Fibroblast of lung (primary cell): ENCODE measurements around the gene PGM2L1. TPM values are rescaled to one million over a fixed set of nuclear protein-coding genes. Genes with fewer than 3 reads are reported as not detected.
"Not testable (repeated sequence)": the region's sequence is repeated elsewhere in the genome, so short reads cannot be mapped to it uniquely, and the experiment has no call there.

ENCODE experiments used
- DNase-seq, 2 donors: peaks; one replicate each; pipeline versions ENCODE4 v3.0.0 to v3.0.0-alpha.2; 2010; ENCODE audit warnings: low read depth in 2 of 2
- H2AFZ ChIP-seq: 2 replicates; pipeline ENCODE4 v1.5.1; 2012; ENCODE audit warnings: low read length, control low read depth, inconsistent platforms
- H3K27ac ChIP-seq: 2 replicates; pipeline ENCODE4 v1.5.1; 2011; ENCODE audit warnings: low read length, control low read depth; ENCODE audit not compliant: insufficient read depth
- H3K27me3 ChIP-seq: 2 replicates; pipeline ENCODE4 v1.5.1; 2011; ENCODE audit warnings: mild to moderate bottlenecking, low read length; ENCODE audit not compliant: control insufficient read depth, insufficient read depth
- H3K36me3 ChIP-seq: 2 replicates; pipeline ENCODE4 v1.5.1; 2011; ENCODE audit warnings: low read length; ENCODE audit not compliant: control insufficient read depth, insufficient read depth
- H3K4me1 ChIP-seq: 2 replicates; pipeline ENCODE4 v1.5.1; 2011; ENCODE audit warnings: low read length; ENCODE audit not compliant: control insufficient read depth, insufficient read depth; ENCODE audit errors: extremely low read depth
- H3K4me2 ChIP-seq: 2 replicates; pipeline ENCODE4 v1.5.1; 2011; ENCODE audit warnings: low read length, control low read depth; ENCODE audit not compliant: insufficient read depth; ENCODE audit errors: extremely low read depth
- H3K4me3 ChIP-seq, 4 experiments: fragments of 200-600 bp in 1 of 4; sonication (generic) in 1 of 4; replicated peaks in 1 of 4; 2 replicates each; pipeline ENCODE4 v1.5.1; 2011 to 2016; ENCODE audit warnings: low read length in 4 of 4, low read depth in 3 of 4, mild to moderate bottlenecking in 3 of 4, control low read depth in 2 of 4, inconsistent platforms in 1 of 4, mixed read lengths in 1 of 4; ENCODE audit not compliant: insufficient read depth in 1 of 4; ENCODE audit errors: control extremely low read depth in 1 of 4
- H3K79me2 ChIP-seq: 2 replicates; pipeline ENCODE4 v1.5.1; 2012; ENCODE audit warnings: mild to moderate bottlenecking, low read length, inconsistent platforms; ENCODE audit not compliant: control insufficient read depth, insufficient read depth
- H3K9ac ChIP-seq: 2 replicates; pipeline ENCODE4 v1.5.1; 2011; ENCODE audit warnings: mild to moderate bottlenecking, low read length, control low read depth; ENCODE audit not compliant: insufficient read depth
- H3K9me3 ChIP-seq: 2 replicates; pipeline ENCODE4 v1.5.1; 2012; ENCODE audit warnings: low read depth, low read length; ENCODE audit not compliant: control insufficient read depth, insufficient read depth
- H4K20me1 ChIP-seq: 2 replicates; pipeline ENCODE4 v1.5.1; 2011; ENCODE audit warnings: low read length; ENCODE audit not compliant: control insufficient read depth, insufficient read depth; ENCODE audit errors: extremely low read depth
- EZH2 ChIP-seq: IDR thresholded peaks from 2 replicates; pipeline ENCODE4 v1.5.1; 2012; ENCODE audit warnings: low read length, control low read depth, mild to moderate bottlenecking; ENCODE audit errors: missing control alignments
- polyA plus RNA-seq, 2 donors: library from polyadenylated mRNA; depleted of rRNA in 1 of 2; stranded (reverse) in 1 of 2; unstranded in 1 of 2; fragments of >200 nt; gene quantifications; 2 replicates each; pipeline ENCODE4 v1.2.1, GENCODE V29; 2011 to 2012; ENCODE audit warnings: missing spikeins in 1 of 2
- total RNA-seq: library from RNA; depleted of rRNA; stranded (reverse); fragments of >200 nt; gene quantifications from 2 replicates; pipeline ENCODE4 v1.2.1, GENCODE V29; 2014
- TF ChIP-seq, protein P1 (sequence below), 2 donors: IDR thresholded peaks in 1 of 2; conservative IDR thresholded peaks in 1 of 2; 1 replicate in 1 of 2; 2 replicates in 1 of 2; pipeline ENCODE4 v1.5.1; 2011 to 2012; ENCODE audit warnings: low read length in 2 of 2, control low read depth in 1 of 2, inconsistent platforms in 1 of 2, low read depth in 1 of 2, mild to moderate bottlenecking in 1 of 2

PGM2L1 gene
- total and polyA plus RNA-seq, 2 donors (not counting 1 experiment from before 2014, with no cell fraction given): 1.4 to 4.1 TPM

GRCh38 chr11:74367881-74368280, 30.4 kb downstream of the PGM2L1 start:
- H3K36me3 ChIP-seq: no peaks in the 10 kb centered on the region
- H3K4me1 ChIP-seq: no peaks in the 10 kb centered on the region
- no peaks in the 10 kb centered on the region for H3K27me3 ChIP-seq
- no peak for DNase-seq
- H2AFZ ChIP-seq: no peak overlapping the region
- no peak overlapping the region for H3K9ac ChIP-seq
- no peaks in the 10 kb centered on the region for H4K20me1 ChIP-seq
- no peak overlapping the region for H3K4me3 ChIP-seq
- no peak for TF ChIP-seq EZH2
- TF ChIP-seq, protein P1, sequence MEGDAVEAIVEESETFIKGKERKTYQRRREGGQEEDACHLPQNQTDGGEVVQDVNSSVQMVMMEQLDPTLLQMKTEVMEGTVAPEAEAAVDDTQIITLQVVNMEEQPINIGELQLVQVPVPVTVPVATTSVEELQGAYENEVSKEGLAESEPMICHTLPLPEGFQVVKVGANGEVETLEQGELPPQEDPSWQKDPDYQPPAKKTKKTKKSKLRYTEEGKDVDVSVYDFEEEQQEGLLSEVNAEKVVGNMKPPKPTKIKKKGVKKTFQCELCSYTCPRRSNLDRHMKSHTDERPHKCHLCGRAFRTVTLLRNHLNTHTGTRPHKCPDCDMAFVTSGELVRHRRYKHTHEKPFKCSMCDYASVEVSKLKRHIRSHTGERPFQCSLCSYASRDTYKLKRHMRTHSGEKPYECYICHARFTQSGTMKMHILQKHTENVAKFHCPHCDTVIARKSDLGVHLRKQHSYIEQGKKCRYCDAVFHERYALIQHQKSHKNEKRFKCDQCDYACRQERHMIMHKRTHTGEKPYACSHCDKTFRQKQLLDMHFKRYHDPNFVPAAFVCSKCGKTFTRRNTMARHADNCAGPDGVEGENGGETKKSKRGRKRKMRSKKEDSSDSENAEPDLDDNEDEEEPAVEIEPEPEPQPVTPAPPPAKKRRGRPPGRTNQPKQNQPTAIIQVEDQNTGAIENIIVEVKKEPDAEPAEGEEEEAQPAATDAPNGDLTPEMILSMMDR (conservative IDR thresholded peaks at IDR 0.05 in 1 of 2, IDR thresholded peaks at IDR 0.05 in 1 of 2; ENCODE audit: low read depth in 1 of 2, low read length in 2 of 2): no peak
- H3K4me2 ChIP-seq: no peak overlapping the region
- no peaks in the 10 kb centered on the region for H3K79me2 ChIP-seq
- no peak overlapping the region for H3K27ac ChIP-seq
- H3K9me3 ChIP-seq: no peaks in the 10 kb centered on the region

- Histone ChIP-seq H3K4me1 (no peaks in the 10 kb centered on the region), H2AFZ (no peak overlapping the region), H3K27ac (no peak overlapping the region)
These were observed 31.7 kb downstream of the PGM2L1 start for GRCh38 chr11:74366576-74366975.

GRCh38 chr11:74365805-74366204, 32.4 kb downstream of the PGM2L1 start:
- H2AFZ ChIP-seq, H3K27ac ChIP-seq, H3K9me3 ChIP-seq, DNase-seq, H3K27me3 ChIP-seq, H3K79me2 ChIP-seq, H4K20me1 ChIP-seq, H3K4me2 ChIP-seq, H3K4me3 ChIP-seq, H3K4me1 ChIP-seq, H3K9ac ChIP-seq, H3K36me3 ChIP-seq: not testable (repeated sequence)

More at GRCh38 chr11:74366576-74366975, 31.7 kb downstream of the PGM2L1 start:
- no peaks in the 10 kb centered on the region for H3K27me3 ChIP-seq
- no peak overlapping the region for H3K4me3 ChIP-seq
- DNase-seq: peak; percentile 6 to 91
- H3K9ac ChIP-seq: no peak overlapping the region
- no peaks in the 10 kb centered on the region for H4K20me1 ChIP-seq
- no peaks in the 10 kb centered on the region for H3K9me3 ChIP-seq
- TF ChIP-seq, protein P1 (conservative IDR thresholded peaks at IDR 0.05 in 1 of 2, IDR thresholded peaks at IDR 0.05 in 1 of 2; ENCODE audit: low read depth in 1 of 2, low read length in 2 of 2): no peak
- no peak for TF ChIP-seq EZH2
- no peak overlapping the region for H3K4me2 ChIP-seq
- no peaks in the 10 kb centered on the region for H3K36me3 ChIP-seq
- H3K79me2 ChIP-seq: no peaks in the 10 kb centered on the region
